ENCODE results near the gene RNPEPL1.

RNPEPL1 gene

GRCh38 chr2:240577281-240578109 is 9.2 kb downstream of the RNPEPL1 start:
- DNase-seq: no peak

- no peak for DNase-seq
Measured at GRCh38 chr2:240578110-240578450, 9.8 kb downstream of the RNPEPL1 start.

GRCh38 chr2:240578488-240578887 is 10.2 kb downstream of the RNPEPL1 start:
- DNase-seq: no peak

- DNase-seq: no peak
Measured at GRCh38 chr2:240579071-240579762, 10.9 kb downstream of the RNPEPL1 start.

GRCh38 chr2:240579771-240580614 is 11.7 kb downstream of the RNPEPL1 start:
- peak; percentile 82 for DNase-seq

GRCh38 chr2:240581811-240582210 is 13.5 kb downstream of the RNPEPL1 start:
- DNase-seq: no peak

- no peak for DNase-seq
Measured at GRCh38 chr2:240582781-240583180, 14.5 kb downstream of the RNPEPL1 start.

GRCh38 chr2:240583774-240584173 is 15.5 kb downstream of the RNPEPL1 start:
- DNase-seq: no peak

GRCh38 chr2:240584486-240585031 is 16.3 kb downstream of the RNPEPL1 start:
- no peak for DNase-seq

GRCh38 chr2:240585101-240585500 is 16.8 kb downstream of the RNPEPL1 start:
- DNase-seq: no peak

- no peak for DNase-seq
Measured at GRCh38 chr2:240585681-240586197, 17.5 kb downstream of the RNPEPL1 start.

GRCh38 chr2:240586198-240586918 is 18.1 kb downstream of the RNPEPL1 start, which contains the start of gene CAPN10:
TSS of gene CAPN10 (plus strand) at chr2:240586734. CDS start at chr2:240586912, 178 bp downstream.
- peak; percentile 96 for DNase-seq

- DNase-seq: peak; percentile 47
Measured at GRCh38 chr2:240586919-240587800, 18.9 kb downstream of the RNPEPL1 start.

GRCh38 chr2:240588006-240588655 is 19.8 kb downstream of the RNPEPL1 start:
- DNase-seq: no peak

GRCh38 chr2:240588669-240589068 is 20.4 kb downstream of the RNPEPL1 start:
- DNase-seq: no peak

GRCh38 chr2:240589375-240589774 is 21.1 kb downstream of the RNPEPL1 start:
- no peak for DNase-seq

GRCh38 chr2:240589850-240590525 is 21.7 kb downstream of the RNPEPL1 start:
- no peak for DNase-seq

- no peak for DNase-seq
Measured at GRCh38 chr2:240590681-240591111, 22.4 kb downstream of the RNPEPL1 start.

GRCh38 chr2:240591226-240591625 is 22.9 kb downstream of the RNPEPL1 start:
- DNase-seq: no peak

GRCh38 chr2:240591784-240592183 is 23.5 kb downstream of the RNPEPL1 start:
- no peak for DNase-seq
